ENCODE results near the gene TRIM26.

TRIM26 gene

DNA sequence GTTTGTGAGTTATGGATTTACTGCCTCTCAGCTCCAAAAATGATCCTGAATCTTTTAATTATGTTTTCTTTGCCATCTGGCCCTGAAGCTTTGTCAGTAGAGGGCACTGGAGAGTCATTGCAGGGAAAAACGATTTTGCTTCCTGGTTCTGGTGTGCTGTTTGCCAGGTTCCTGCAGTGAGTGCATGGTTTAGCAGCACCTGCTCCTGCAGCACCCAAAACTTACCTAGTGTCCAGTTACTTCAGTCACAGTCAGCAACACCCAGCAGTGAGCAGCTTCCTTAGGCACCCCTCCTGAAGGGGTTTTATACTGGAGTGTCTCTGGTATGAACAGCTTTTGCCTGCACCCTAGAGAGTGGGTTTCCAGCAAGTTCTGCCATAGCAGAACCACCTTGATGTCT lies 6.0 kb upstream of the TRIM26 start:
- no peak for TF ChIP-seq ZNF274 (IDR thresholded peaks at IDR 0.05; ENCODE audit: low read depth, low read length)
- no peak overlapping the region for H3K4me3 ChIP-seq (ENCODE audit: low read length)

DNA sequence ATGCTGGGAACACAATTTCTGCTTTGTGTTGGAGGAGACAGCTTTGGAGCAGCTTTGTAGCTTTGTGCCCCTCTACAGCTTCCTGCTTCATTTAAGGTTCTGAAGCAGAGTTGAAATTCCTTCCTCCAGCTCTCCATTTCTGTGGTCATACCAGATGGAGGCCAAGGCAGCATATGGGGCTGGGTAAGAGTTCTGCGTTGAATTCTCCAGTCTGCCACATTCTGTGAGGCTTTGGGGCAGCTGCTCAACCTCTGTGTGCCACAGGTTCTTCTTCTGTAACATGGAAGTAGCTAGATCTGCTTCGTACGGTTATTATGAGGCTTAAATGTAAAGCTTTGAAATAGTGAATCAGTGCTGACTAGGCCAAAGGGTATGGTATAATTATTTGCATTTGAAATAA lies 2.9 kb upstream of the TRIM26 start:
- no peak overlapping the region for H3K4me3 ChIP-seq (ENCODE audit: low read length)
- no peak for TF ChIP-seq ZNF274 (IDR thresholded peaks at IDR 0.05; ENCODE audit: low read depth, low read length)

DNA sequence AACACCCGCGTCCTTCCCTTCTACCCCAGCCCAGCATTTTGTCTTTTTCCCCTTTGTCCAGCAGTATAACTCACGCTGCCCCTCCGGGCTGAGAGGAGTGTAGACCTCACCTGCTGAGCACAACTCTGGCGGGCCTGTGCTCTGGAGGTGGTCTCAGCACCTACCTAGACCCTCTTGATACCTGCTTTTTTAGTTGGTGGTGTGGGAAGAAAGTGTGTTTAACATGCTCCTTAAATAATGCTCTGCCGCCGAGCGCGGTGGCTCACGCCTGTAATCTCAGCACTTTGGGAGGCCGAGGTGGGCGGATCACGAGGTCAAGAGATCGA lies 1.4 kb upstream of the TRIM26 start:
- H3K4me3 ChIP-seq (ENCODE audit: low read length): peak overlapping the region; percentile 80; the same call in 1 of the 2 replicates
- no peak for TF ChIP-seq ZNF274 (IDR thresholded peaks at IDR 0.05; ENCODE audit: low read depth, low read length)

DNA sequence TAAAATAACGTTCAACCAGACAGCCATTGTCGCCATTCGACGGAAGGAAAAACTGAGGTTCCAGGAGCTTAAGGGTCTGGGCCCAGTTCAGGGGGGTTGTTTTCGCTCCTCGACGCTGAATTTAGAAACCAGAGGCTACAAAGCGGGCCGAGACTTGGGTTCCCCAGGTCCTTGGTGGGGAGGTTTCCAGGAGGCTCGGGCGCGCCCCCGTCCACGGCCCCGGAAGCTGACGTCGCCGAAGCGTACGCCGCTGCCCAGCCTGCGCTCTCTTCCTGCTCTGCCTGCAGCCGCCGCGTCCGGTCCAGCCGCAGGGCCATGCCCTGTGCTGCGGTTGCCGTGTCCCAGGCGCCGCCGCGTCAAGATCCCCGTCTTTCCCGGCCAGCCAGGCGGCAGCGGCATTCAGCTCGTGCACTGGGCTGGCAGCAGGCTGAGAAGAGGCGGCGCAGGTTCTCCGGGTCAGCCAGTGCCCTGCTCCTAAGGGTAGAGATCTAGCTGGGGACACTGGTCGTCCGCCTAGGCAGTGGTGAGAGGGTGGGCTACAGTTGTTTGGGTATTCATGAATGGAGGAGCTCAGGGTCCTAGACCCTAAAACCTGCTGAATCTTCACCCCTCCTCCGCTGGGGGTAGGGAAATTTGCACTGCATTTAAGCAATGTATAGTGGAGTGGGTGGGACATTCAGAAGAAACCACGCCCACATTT lies 901 bp upstream of the TRIM26 start:
- TF ChIP-seq ZNF274 (IDR thresholded peaks at IDR 0.05; ENCODE audit: low read depth, low read length): no peak
- peak overlapping the region; percentile 80; the same call in 1 of the 2 replicates for H3K4me3 ChIP-seq (ENCODE audit: low read length)

DNA sequence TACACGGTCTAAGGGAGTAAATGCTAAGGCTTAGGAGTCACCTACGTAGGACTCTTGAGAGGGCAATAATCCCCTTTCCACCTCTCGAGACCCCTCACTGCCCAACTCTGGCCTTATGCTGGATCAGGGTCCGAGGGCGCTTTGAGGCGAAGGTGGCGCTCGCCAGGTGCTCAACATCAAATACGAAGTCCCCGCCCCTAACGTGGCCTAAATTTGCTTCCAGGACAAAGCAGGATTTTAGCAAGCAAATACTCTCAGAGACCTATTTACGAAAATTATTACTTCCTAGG lies 406 bp upstream of the TRIM26 start:
- no peak for TF ChIP-seq ZNF274 (IDR thresholded peaks at IDR 0.05; ENCODE audit: low read depth, low read length)
- peak overlapping the region; percentile 80; the same call in 1 of the 2 replicates for H3K4me3 ChIP-seq (ENCODE audit: low read length)

DNA sequence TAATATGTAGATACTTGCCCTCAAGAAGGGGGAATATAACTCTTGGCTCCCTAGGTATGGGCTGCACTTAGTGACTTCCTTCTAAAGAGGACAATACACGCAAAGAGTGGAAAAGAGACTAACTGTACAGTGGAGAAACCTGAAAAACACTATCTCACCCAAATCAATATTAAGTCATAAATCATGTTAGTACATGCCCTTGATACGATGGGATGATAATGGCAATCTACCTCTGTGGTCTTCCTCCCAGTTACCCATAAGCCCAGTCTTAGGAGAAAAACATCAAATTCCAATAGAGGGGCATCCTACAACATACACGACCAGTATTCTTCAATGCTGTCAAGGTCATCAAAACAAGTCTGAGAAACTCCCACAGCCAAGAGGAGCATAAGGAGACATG lies 1.3 kb downstream of the TRIM26 start:
- no peak for TF ChIP-seq ZNF274 (IDR thresholded peaks at IDR 0.05; ENCODE audit: low read depth, low read length)
- H3K4me3 ChIP-seq (ENCODE audit: low read length): peak overlapping the region; percentile 97

DNA sequence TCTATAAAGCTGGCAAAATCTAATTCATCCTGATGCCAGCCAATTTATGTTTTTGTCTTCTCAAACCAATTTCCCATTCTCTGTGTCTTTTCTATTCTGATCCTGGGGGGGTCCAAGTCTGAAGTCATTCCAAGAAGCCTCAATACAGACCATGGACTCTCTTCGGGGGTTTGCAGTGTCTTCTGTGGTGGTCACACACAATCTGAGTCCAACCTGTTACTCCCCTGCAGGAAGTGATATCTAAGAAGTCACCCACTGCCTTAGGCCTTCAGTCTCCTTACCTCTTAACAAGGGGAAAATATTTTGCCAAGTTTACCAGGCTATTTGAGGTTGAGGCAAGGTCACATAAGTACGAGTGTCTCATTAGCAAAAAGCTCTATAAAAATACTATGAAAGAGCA lies 1.9 kb downstream of the TRIM26 start:
- H3K4me3 ChIP-seq (ENCODE audit: low read length): peak overlapping the region; percentile 97
- TF ChIP-seq ZNF274 (IDR thresholded peaks at IDR 0.05; ENCODE audit: low read depth, low read length): no peak

DNA sequence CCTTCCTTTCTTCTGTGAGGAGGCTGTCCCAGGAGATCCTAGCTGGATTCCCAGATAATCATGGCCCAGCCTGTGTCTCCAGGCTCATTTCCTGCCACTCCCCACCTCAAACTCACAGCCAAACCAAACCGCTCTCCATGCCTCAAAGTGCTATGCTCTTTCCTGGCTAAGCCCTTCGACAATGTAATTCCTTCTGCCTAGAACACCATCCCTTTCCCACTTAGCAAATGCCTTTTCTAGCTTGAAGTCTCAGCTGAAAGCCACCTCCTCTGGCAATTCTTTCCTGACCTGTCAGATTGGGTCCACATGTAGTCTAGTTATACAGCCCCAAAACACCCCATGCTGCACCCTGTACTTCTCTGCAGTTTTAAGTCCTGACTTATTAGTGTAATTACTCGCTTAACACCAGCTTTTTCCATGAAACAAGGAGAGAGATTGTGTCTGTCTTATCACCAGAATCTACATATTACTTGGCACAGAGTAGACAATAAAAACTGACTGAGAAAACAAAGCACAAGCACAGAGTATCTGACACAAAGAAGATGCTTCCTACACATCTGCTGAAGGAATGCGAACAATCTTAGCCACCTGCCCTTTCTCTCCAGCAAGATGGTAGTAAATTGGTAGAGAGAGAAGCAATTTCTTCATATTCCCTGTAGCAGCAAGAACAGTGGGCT lies 5.4 kb downstream of the TRIM26 start:
- TF ChIP-seq ZNF274 (IDR thresholded peaks at IDR 0.05; ENCODE audit: low read depth, low read length): no peak
- no peak overlapping the region for H3K4me3 ChIP-seq (ENCODE audit: low read length)

DNA sequence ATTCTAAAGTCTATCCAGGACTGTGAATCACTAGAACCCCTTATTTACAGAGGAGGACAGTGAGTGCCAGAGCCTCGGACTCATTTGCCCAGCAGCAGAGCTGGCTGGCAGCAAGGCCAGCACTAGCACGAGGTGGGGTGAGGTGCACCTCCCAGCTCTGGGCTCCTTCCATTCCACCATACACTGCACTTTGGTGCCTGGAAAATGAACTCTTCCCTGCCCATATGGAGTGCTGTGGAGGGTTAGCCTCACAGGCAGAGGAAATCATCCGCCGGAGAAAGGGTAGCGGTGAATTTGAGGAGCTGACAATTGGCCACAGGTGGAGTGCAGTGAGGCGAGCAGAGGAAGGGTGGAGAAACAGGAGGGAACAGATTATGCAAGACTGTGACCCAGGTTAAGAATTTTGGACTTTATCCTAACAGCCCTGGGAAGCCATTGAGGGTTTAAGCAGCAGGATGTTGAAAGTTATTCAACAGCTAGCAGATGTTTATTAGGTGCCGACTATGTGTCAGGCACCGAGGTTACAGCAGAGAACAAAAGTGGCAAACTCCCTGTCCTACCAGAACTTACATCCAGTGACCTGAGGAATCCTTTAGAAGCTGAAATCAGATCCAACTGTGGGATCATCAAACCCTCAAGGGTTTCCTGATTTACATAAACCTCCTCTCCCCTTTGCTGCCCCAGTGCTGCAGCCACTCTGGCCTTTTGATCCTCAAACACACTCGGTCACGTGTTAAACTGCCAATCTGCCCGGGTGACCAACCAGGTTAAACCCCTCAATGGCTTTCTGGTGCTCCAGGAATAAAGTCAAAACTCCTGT lies 6.2 kb downstream of the TRIM26 start:
- no peak for TF ChIP-seq ZNF274 (IDR thresholded peaks at IDR 0.05; ENCODE audit: low read depth, low read length)
- H3K4me3 ChIP-seq (ENCODE audit: low read length): no peak overlapping the region

DNA sequence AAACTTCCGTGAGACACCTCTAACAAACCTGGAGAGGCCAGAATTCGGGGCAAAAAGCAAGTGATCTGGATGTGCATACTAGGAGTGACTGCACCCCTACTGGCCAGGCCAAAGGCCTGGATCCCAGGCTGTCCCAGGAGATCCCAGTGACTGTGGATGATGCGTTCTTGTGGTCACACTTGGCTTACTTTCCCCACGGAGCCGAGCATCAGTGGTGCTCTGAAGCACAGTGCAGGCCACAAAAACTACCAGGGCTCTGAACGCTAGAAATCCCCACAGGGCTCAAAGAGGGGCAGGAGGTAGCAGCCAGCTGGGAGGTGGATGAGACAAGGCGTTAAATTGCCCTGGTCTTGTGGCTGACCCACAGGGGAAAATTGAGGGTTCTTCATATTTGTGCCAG lies 7.1 kb downstream of the TRIM26 start:
- H3K4me3 ChIP-seq (ENCODE audit: low read length): no peak overlapping the region
- TF ChIP-seq ZNF274 (IDR thresholded peaks at IDR 0.05; ENCODE audit: low read depth, low read length): no peak

DNA sequence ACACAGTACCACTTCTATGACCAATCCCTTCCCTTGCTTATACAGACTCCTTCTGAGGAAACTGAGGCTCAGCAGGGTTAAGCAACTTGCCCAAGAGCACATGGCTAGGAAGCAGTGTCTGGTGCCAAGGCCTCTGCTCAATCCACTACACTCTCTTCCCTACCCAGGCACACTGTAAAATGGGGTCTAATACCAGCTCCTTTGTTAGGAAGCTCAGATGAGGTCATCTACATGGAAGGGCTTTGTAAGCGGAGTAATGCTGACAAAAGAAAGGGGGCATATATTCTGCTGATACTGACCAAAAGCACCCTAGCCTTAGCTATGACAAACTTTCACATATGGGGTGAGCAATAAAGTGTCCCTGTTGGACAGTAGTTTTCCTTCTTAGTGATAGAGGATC lies 9.1 kb downstream of the TRIM26 start:
- H3K4me3 ChIP-seq (ENCODE audit: low read length): no peak overlapping the region
- TF ChIP-seq ZNF274 (IDR thresholded peaks at IDR 0.05; ENCODE audit: low read depth, low read length): no peak

DNA sequence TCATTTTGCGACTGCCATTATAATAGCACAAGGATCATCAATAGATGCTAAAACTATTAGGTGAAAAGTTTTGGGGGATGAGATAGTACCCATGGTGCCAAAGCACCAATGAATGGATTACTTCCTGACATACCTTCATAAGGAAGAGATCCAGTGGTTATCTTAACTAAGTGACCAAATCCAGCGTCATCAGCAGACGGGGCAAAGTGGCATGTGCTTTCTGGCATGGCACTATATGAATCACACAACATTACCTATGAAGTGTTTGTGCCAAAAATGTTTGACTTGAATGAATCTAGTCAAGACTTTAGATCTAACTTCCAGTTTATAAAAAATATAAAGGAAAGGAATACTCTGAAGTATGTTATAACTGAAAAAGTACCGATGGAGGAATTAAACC lies 10.8 kb downstream of the TRIM26 start:
- no peak for TF ChIP-seq ZNF274 (IDR thresholded peaks at IDR 0.05; ENCODE audit: low read depth, low read length)
- H3K4me3 ChIP-seq (ENCODE audit: low read length): no peak overlapping the region

DNA sequence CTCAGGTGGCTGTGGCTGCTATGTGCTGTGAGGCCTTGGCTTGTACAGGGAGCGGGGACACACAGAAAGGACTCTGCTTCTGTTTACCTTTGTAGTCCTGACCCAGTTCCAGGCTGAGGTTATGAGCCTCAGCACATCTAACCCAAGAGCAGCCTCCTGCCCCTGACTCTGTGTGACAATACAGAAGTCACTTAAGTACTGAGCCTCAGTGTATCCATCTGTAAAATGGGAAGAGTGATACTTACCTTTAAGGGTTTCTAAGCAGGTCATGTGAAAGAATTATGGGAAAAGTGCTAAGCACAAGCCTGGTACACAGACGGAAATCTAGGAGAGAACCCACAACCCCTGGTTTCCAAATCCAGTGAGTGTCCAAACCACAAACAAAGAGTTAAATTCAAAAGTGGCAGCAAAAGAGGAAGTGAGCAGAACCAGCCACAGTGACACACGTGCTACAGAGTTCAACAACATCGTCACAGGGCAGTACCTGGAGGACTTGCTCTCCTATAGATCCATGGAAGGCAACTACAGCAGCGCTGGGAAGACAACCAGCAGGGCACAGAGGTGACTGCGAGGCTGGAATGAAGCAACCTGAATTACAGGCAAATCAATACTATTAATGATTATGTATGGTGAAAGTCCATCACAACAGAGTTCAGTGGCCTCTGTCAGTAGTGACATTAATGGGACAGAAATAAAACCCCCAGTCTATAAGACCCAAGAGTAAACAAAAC lies 12.5 kb downstream of the TRIM26 start:
- no peak for TF ChIP-seq ZNF274 (IDR thresholded peaks at IDR 0.05; ENCODE audit: low read depth, low read length)
- no peak overlapping the region for H3K4me3 ChIP-seq (ENCODE audit: low read length)
